ENCODE measurements around the gene RBMY1J. TPM values are rescaled to one million over a fixed set of nuclear protein-coding genes. Genes with fewer than 3 reads are reported as not detected.
"Not testable (repeated sequence)": the region's sequence is repeated elsewhere in the genome, so short reads cannot be mapped to it uniquely, and the experiment has no call there.

RBMY1J gene
- not detected in 2 replicates for total RNA-seq (2022)
- Bru-seq, nascent RNA = not detected
- BruChase-seq, experiment 1, labeled RNA remaining after a 2-hour chase = not detected
- BruChase-seq, experiment 2, labeled RNA remaining after a 6-hour chase = not detected
- long read RNA-seq = 0 reads

- H3K27ac Mint-ChIP-seq (ENCODE audit: unreplicated experiment); POLR2A ChIA-PET: not testable (repeated sequence)
Measured at GRCh38 chrY:22403110-22403509, at the start of gene RBMY1J. Gene RBMY1J (plus strand): TSS chrY:22403410. CDS start chrY:22405448, 2,038 bp downstream.

GRCh38 chrY:22367416-22367815, 35.8 kb upstream of the RBMY1J start:
- ChIA-PET CTCF (no interaction called here), POLR2A (no interaction called here)
- Mint-ChIP-seq H3K4me3 (ENCODE audit: unreplicated experiment) (no peak overlapping the region), H3K27me3 (ENCODE audit: insufficient read depth, unreplicated experiment) (no peaks in the 10 kb centered on the region), H3K4me1 (ENCODE audit: low read depth, unreplicated experiment) (no peaks in the 10 kb centered on the region), H3K9me3 (ENCODE audit: unreplicated experiment) (no peaks in the 10 kb centered on the region), H3K27ac (ENCODE audit: unreplicated experiment) (no peak overlapping the region), H3K36me3 (ENCODE audit: insufficient read depth, unreplicated experiment) (no peaks in the 10 kb centered on the region)
- DNase-seq = no peak
- H3K4me3 ChIP-seq (ENCODE audit: low read depth, low read length) = no peak overlapping the region
- H3K36me3 ChIP-seq (ENCODE audit: control insufficient read depth, insufficient read depth, low read length) = no peaks in the 10 kb centered on the region
- BruUV-seq (replicated peaks) = no TSS peak
- TF ChIP-seq CTCF (IDR thresholded peaks at IDR 0.05; ENCODE audit: insufficient read depth in 1 of 2, low read depth in 1 of 2, low read length in 1 of 2, severe bottlenecking in 1 of 2, unreplicated experiment in 1 of 2) = no peak
- no peaks in the 10 kb centered on the region for H3K4me1 ChIP-seq
- intact Hi-C loops (cut with micrococcal nuclease; ENCODE audit: unreplicated experiment) = no loop called here
- H3K9me3 ChIP-seq = no peaks in the 10 kb centered on the region
- H3K27me3 ChIP-seq (replicated peaks; ENCODE audit: control insufficient read depth, insufficient read depth, low read length) = no peaks in the 10 kb centered on the region

More at GRCh38 chrY:22403110-22403509, at the start of gene RBMY1J:
- H3K4me3 Mint-ChIP-seq (ENCODE audit: unreplicated experiment); H3K27me3 Mint-ChIP-seq (ENCODE audit: insufficient read depth, unreplicated experiment); H3K36me3 Mint-ChIP-seq (ENCODE audit: insufficient read depth, unreplicated experiment); CTCF ChIA-PET; H3K4me1 Mint-ChIP-seq (ENCODE audit: low read depth, unreplicated experiment); intact Hi-C loops (cut with micrococcal nuclease; ENCODE audit: unreplicated experiment); H3K36me3 ChIP-seq (ENCODE audit: control insufficient read depth, insufficient read depth, low read length); H3K4me3 ChIP-seq (ENCODE audit: low read depth, low read length); BruUV-seq (replicated peaks); H3K27me3 ChIP-seq (replicated peaks; ENCODE audit: control insufficient read depth, insufficient read depth, low read length); H3K9me3 ChIP-seq; H3K4me1 ChIP-seq; H3K9me3 Mint-ChIP-seq (ENCODE audit: unreplicated experiment); DNase-seq: not testable (repeated sequence)

GRCh38 chrY:22370623-22371022, 32.6 kb upstream of the RBMY1J start:
- no peaks in the 10 kb centered on the region for H3K9me3 Mint-ChIP-seq (ENCODE audit: unreplicated experiment)
- no TSS peak for BruUV-seq (replicated peaks)
- no peaks in the 10 kb centered on the region for H3K36me3 Mint-ChIP-seq (ENCODE audit: insufficient read depth, unreplicated experiment)
- no peaks in the 10 kb centered on the region for H3K27me3 Mint-ChIP-seq (ENCODE audit: insufficient read depth, unreplicated experiment)
- CTCF ChIA-PET = no interaction called here
- H3K4me3 ChIP-seq (ENCODE audit: low read depth, low read length) = no peak overlapping the region
- DNase-seq = no peak
- no peaks in the 10 kb centered on the region for H3K27me3 ChIP-seq (replicated peaks; ENCODE audit: control insufficient read depth, insufficient read depth, low read length)
- no peak overlapping the region for H3K27ac Mint-ChIP-seq (ENCODE audit: unreplicated experiment)
- intact Hi-C loops (cut with micrococcal nuclease; ENCODE audit: unreplicated experiment) = no loop called here
- H3K4me1 ChIP-seq = no peaks in the 10 kb centered on the region
- no peaks in the 10 kb centered on the region for H3K4me1 Mint-ChIP-seq (ENCODE audit: low read depth, unreplicated experiment)
- H3K9me3 ChIP-seq = no peaks in the 10 kb centered on the region
- no peak overlapping the region for H3K4me3 Mint-ChIP-seq (ENCODE audit: unreplicated experiment)
- H3K36me3 ChIP-seq (ENCODE audit: control insufficient read depth, insufficient read depth, low read length) = no peaks in the 10 kb centered on the region
- POLR2A ChIA-PET = no interaction called here
- TF ChIP-seq CTCF (IDR thresholded peaks at IDR 0.05; ENCODE audit: insufficient read depth in 1 of 2, low read depth in 1 of 2, low read length in 1 of 2, severe bottlenecking in 1 of 2, unreplicated experiment in 1 of 2) = no peak

- no peaks in the 10 kb centered on the region for H3K4me1 Mint-ChIP-seq (ENCODE audit: low read depth, unreplicated experiment)
- H3K4me1 ChIP-seq = no peaks in the 10 kb centered on the region
- no peak overlapping the region for H3K27ac Mint-ChIP-seq (ENCODE audit: unreplicated experiment)
Measured at GRCh38 chrY:22373494-22373893, 29.7 kb upstream of the RBMY1J start.

More at GRCh38 chrY:22373494-22373893, 29.7 kb upstream of the RBMY1J start:
- no peak overlapping the region for H3K4me3 ChIP-seq (ENCODE audit: low read depth, low read length)
- POLR2A ChIA-PET = no interaction called here
- no peak for DNase-seq
- no peaks in the 10 kb centered on the region for H3K36me3 Mint-ChIP-seq (ENCODE audit: insufficient read depth, unreplicated experiment)
- H3K36me3 ChIP-seq (ENCODE audit: control insufficient read depth, insufficient read depth, low read length) = no peaks in the 10 kb centered on the region
- no TSS peak for BruUV-seq (replicated peaks)
- H3K27me3 ChIP-seq (replicated peaks; ENCODE audit: control insufficient read depth, insufficient read depth, low read length) = no peaks in the 10 kb centered on the region
- H3K4me3 Mint-ChIP-seq (ENCODE audit: unreplicated experiment) = no peak overlapping the region
- no peak for TF ChIP-seq CTCF (IDR thresholded peaks at IDR 0.05; ENCODE audit: insufficient read depth in 1 of 2, low read depth in 1 of 2, low read length in 1 of 2, severe bottlenecking in 1 of 2, unreplicated experiment in 1 of 2)
- intact Hi-C loops (cut with micrococcal nuclease; ENCODE audit: unreplicated experiment) = no loop called here
- no peaks in the 10 kb centered on the region for H3K9me3 ChIP-seq
- CTCF ChIA-PET = no interaction called here
- no peaks in the 10 kb centered on the region for H3K27me3 Mint-ChIP-seq (ENCODE audit: insufficient read depth, unreplicated experiment)
- no peaks in the 10 kb centered on the region for H3K9me3 Mint-ChIP-seq (ENCODE audit: unreplicated experiment)

Data from Caco-2 (cell line).